ENCODE data around the gene POLR2E. TPM values are rescaled to one million over a fixed set of nuclear protein-coding genes. Genes with fewer than 3 reads are reported as not detected.
A peak's percentile ranks its signal among the peaks of the same experiment; 100 is the strongest.

Gene POLR2E
- total RNA-seq, 1 donor from 2014 or later, result 148 TPM

DNA sequence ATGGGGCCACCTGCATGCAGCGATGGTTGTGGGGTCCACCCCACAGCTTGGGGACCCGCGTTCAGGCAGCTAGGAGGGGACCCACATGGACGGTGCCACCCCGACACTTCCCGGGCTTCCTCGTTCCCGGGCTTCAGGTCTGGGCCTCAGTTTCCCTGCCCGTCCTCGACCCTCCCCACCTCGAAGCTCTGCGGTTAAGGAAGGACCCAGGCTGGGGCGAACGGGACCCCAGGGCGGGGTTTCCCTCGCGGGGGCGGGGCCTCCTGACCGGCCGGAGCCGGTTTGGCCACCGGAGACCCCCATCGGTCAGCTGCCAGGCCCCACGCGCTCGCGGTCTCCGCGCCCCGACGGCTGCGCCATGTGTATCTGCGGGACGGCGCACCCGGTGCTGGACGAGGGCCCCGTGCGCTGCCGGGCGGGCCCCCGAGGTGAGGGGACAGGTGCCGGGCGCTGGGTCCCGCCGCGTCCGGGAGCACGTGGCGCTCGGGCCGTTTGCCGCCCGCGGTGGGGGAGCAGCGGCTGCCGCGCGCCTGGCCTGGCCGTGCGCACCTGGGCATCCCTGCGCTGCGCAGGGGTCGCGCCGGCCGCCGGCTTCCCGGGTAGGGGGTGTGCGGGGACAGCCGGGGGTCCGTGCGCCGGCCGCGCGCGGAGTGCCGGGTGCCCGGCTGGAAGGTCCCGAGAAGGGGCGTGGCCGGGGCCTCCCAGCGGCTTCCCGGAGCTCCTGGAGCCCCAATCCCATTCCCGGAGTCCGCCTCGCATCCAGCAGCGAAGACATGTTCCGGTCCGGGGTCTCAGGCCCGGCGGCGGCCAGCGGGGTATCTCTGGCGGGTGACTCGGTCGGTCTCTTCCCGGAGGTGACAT lies 24.0 kb downstream of the POLR2E start:
- ATAC-seq, result no peak
- peak; percentile 31 for DNase-seq
- intact Hi-C loops (cut with micrococcal nuclease), result no loop called here

DNA sequence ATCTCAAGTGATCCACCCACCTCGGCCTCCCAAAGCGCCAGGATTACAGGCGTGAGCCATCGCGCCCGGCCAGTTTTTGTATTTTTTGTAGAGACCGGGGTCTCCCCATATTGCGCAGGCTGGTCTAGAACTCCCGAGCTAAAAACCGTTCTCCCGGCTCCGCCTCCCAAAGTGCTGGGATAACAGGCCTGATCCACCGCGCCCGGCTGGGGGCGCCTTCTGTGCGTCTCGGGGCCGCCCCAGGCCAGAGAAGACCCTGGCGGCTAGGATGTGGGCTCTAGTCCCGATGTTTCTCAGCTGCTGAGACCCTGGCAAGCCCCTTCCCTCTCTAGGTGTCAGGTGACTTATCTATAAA lies 24.6 kb downstream of the POLR2E start:
- DNase-seq, result no peak
- intact Hi-C loops (cut with micrococcal nuclease), result no loop called here
- no peak for ATAC-seq

DNA sequence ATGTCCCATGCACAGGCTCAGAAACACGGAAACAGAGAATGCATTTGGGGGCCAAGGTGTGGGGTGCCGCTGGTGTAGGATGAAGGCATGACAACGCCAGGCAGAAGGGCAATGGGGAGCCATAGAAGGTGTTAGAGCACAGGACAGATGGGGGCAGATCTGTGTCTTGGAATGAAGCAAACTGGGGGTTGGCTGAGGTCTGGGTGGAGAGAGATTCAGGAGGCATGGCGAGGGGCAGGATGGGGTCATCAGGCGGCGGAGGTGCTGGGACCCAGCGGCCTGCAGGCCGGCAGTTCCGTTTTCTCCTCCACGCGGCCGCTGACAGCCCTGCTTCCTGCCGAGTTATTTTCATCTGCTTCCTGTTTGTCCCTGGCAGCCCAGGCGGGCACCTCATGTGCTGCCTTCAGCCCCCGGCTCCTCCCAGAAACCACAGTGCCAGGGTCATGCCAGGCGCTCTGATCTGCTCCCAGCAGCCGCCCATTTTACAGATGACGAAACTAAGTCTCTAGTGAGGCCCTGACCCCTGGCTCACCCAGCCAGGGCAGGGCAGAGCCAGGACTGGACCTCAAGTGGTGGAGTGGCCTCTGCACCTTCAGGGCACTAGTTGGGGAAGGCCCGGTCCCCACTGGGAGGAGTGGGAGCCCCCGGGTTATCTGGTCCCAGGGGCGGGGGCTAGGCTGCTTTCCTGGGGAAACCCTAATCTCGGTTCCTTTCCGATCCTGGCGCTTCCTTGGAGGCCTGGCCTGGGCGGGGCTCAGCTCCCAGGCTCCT lies 26.0 kb downstream of the POLR2E start:
- intact Hi-C loops (cut with micrococcal nuclease), result no loop called here
- ATAC-seq (peak; percentile 62), DNase-seq (peak; percentile 81)

DNA sequence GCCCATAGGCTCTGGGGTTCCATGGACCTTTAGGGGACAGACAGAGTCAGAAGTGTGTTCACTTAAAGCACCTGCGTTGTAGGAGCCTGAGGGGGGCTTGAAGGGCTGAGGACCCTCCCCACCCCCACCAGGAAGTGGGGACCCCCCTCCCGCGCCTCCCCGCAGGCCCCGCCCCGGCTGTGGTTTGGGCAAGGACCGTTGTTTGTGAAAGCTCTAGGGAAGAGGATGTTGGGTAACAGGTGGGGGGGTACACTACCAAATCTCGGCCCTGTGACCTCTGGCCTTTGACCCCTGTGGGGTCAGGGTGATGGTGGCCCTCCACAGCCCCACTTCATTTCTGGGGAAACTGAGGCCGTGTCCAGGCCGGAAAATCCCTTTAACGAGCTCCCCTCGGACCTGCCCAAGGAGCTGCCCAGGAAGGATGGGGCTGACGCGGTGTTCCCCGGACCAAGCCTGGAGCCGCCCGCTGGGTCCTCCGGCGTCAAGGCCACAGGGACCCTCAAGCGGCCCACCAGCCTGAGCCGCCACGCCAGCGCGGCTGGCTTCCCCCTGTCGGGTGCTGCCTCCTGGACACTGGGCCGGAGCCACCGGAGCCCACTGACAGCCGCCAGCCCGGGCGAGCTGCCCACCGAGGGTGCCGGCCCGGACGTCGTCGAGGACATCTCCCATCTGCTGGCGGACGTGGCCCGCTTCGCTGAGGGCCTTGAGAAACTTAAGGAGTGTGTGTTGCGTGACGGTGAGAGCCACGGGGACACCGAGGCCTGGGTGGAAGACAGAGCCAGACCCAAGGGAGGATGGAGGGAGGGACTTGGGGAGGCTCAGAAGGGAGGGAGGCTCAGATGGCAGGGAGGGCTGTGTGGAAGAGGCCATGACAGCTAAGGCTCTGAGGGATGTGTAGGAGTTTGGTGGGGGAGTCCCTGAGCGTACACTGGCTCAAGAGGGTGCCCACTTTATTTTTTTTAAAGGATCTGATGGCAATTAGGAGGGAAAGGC lies 26.9 kb downstream of the POLR2E start:
- DNase-seq (peak; percentile 71), ATAC-seq (peak; percentile 30)
- intact Hi-C loops (cut with micrococcal nuclease), result no loop called here

DNA sequence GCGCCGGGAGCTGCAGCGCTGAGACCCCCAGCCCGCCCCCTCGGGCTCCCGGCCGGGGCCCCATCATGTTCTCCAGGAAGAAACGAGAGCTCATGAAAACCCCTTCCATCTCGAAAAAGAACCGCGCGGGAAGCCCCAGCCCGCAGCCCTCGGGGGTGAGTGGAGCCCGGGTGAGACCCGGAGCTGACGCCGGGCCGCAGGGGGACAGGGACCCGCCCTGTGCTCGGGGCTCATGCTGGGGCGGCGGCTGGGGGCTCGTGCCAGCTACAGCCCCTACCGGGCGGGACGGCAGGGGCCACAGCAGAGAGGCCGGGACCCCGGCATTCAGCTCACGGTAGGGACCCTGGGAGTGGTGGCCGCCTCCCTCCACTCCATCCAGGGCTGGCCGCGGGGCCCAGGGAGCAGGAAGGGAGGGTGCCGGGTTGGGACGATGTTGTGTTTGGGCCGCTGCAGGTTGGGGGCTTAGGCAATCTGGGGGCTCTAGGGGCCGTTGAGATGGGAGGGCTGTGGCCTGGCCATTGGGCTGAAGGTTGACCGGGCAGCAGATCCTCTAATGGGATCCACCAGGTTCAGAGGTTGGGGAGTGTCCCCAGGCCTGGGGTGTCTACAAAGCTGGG lies 27.7 kb downstream of the POLR2E start:
- no peak for DNase-seq
- intact Hi-C loops (cut with micrococcal nuclease), result no loop called here
- no peak for ATAC-seq

DNA sequence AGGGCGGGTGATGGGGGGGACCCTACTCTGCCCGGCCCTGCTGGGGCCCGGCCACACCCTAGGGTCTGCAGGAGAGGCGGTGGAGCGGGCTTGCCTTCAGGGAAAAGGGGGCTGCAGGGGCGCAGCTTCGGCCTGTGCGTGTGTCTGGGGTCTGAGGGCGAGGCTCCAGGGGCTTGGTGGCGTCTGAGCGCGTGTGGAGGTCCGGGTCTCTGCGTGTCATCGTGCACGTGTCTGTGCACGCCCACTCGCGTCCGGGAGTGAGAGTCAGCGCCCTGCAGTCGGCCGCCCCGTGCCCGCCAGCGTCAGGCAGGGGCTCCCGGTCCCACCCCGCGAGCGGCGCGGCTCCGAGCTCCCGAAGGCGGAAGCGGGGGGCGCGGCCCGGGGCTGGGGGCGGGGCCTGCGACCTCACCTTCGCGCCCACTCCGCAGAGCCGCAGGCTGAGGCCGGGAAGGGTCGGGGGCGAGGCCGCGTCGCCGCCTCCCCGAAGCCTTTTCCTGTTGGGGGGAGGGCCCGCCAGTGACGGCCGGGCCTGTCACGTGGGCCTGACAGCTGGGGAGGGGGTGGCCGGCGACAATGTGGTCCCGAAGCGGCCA lies 28.3 kb downstream of the POLR2E start, which contains the start of gene ARHGAP45:
Gene ARHGAP45, plus strand, starts transcription at position 420 of the 593 bp plus-strand sequence. CDS start 239 bp downstream, outside the sequence.
- ATAC-seq (peak; percentile 16), DNase-seq (peak; percentile 68)
- intact Hi-C loops (cut with micrococcal nuclease), result no loop called here

DNA sequence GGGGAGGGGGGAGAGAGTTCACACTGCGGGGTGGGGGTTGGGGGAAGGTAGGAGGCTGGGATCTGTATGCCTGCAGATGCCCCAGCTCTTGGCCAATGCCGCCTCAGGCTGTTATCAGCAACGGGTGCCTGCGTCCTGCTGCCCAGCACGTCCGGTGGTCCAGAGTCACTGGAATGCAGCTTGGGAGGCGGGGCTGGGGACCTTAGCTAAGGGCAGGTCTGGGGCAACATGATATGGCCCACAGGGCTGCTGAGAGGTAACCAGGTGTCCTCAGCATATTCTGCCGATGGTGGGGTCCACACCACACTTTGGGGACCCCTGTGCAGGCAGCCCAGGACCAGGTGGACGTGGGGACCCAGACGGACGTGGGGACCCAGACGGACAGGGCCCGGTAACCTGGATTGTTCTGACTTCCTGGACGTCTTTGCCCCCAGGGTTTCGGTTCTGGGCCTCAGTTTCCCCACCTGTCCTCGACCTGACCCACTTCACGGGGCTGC lies 28.9 kb downstream of the POLR2E start:
- intact Hi-C loops (cut with micrococcal nuclease), result no loop called here
- DNase-seq (no peak), ATAC-seq (no peak)

DNA sequence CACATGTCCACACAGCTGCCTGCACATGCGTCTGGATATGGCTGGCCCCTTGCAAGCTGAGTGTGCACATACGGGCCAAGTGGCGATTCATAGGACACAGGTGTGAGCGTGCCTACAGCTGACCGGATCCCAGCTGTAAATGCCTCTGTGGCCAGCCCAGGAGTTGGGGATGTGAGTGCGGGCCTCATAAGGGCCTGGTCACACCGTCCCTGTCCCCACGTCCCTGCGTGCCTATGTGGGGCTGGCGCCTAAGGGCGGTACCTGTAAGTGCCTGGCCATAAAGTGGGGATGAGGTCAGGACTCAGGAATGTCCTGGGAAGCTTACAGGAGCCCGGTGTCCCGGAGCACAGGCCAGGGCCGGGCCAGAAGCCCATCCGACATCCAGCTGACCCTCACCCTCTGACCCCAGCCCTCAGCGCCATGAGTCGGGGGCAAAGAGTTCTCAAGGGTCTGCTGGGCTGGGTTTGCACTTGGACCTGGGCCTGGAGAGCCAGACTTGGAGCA lies 29.5 kb downstream of the POLR2E start:
- DNase-seq (no peak), ATAC-seq (no peak)
- intact Hi-C loops (cut with micrococcal nuclease), result no loop called here

DNA sequence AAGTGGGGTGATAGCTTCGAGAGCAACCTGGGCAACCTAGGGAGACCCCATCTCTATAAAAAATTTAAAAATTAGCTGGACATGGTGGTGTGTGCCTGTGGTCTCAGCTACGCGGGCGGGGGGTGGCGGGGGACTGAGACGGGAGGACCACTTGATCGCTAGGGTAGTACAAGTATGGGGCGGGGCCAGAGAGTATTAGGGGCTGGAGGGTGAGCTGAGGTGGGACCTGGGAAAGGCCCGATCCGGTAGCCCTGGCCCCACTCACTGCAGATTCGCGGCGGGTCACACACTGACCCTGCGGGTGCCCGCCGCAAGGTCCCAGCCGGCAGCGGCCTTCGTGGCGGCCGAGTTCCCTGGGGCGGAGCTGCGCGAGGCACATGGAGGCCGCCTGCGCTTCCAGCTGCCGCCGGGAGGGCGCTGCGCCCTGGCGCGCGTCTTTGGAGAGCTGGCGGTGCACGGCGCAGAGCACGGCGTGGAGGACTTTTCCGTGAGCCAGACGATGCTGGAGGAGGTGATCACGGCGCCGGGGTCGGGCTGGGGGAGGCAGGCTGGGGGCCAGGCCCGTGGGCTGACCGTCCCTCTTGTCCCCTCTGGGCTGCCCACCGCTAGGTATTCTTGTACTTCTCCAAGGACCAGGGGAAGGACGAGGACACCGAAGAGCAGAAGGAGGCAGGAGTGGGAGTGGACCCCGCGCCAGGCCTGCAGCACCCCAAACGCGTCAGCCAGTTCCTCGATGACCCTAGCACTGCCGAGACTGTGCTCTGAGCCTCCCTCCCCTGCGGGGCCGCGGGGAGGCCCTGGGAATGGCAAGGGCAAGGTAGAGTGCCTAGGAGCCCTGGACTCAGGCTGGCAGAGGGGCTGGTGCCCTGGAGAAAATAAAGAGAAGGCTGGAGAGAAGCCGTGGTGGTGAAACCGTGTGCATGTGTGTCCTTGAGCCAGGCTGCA lies 30.2 kb downstream of the POLR2E start:
- ATAC-seq (peak; percentile 80), DNase-seq (peak; percentile 85)
- intact Hi-C loops (cut with micrococcal nuclease), result no loop called here

DNA sequence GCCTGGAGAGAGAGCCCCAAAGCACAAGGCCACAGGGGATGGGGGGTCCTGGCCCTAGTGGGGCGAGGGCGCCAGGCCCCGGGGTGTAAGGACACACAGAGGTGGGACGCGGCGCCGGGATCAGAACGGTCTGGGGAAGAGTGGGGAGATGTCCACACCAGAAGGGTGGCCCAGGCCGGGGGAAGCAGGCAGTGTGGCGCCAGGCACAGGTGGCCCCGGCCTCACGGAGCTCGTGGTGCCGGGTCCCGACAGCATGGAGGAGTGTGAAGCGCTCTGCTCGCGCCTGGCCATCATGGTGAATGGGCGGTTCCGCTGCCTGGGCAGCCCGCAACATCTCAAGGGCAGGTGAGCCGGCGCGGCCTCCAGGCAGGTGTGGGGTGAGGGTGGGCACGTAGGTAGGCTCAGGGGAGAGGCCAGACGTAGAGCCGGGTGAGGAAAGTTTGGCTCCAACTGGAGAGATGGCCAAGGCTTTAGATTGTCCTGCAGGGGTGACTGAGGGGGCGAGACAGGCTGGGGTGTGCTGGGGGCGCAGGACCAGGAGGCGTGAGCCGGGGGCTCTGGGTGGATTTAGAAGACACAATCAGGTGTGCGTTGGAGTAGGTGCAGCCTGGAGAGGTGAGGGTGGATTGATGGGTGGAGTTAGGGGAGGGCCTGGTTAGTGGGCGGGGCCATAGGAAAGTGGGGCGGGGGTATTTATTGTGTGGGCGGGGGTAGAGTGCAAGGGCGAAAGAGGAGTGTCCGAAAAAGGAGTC lies 31.1 kb downstream of the POLR2E start:
- DNase-seq (peak; percentile 25), ATAC-seq (no peak)
- intact Hi-C loops (cut with micrococcal nuclease), result no loop called here

DNA sequence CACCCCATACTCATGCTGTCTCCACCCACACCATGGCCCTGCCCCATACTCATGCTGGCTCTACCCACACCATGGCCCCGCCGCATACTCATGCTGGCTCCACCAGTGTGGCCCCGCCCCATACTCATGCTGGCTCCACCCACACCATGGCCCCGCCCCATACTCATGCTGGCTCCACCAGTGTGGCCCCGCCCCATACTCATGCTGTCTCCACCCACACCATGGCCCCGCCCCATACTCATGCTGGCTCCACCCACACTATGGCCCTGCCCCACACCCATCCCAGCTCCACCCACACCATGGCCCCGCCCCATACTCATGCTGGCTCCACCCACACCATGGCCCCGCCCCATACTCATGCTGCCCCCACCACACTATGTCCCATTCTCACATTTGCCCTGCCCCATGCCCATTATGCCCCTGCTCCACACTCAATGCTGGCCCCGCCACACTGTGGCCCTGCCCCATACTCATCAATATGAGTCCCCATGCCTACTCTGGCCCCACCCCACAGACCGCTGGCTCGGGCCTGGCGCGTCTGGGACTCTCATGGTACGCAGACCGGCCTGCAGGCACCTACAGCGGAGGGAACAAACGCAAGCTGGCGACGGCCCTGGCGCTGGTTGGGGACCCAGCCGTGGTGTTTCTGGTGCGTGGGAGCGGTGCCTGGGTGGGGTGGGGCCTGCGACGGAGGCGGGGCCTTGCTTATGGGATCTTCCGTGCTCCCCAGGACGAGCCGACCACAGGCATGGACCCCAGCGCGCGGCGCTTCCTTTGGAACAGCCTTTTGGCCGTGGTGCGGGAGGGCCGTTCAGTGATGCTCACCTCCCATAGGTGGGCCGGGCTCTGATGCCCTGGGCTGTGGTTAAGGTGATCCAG lies 31.9 kb downstream of the POLR2E start:
- ATAC-seq (no peak), DNase-seq (peak; percentile 31)
- intact Hi-C loops (cut with micrococcal nuclease), result no loop called here

DNA sequence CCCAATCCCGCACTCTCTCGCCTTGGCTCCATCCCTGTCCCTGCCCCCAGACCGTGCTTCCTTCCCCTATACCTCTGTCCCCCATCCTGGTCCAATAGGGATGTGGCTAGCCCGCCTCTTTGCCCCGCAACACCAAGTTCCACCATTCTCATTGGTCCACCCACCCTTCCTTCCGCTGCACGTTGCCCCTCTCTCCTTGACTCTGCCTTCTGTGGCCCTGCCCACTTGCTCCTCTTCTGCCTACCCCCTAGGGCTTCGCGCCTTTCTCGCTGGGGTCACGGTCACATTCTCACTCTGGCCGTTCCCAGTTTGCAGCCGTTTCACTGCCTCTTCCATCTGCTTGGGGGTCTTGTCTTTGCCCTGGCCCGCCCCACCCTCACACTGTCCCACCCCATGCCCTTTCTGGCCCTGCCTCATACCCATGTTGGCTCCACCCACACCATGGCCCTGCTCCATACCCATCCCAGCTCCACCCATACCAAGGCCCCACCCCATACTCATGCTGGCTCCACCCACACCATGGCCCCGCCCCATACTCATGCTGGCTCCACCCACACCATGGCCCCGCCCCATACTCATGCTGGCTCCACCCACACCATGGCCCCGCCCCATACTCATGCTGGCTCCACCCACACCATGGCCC lies 32.7 kb downstream of the POLR2E start:
- ATAC-seq (no peak), DNase-seq (no peak)
- intact Hi-C loops (cut with micrococcal nuclease), result no loop called here

DNA sequence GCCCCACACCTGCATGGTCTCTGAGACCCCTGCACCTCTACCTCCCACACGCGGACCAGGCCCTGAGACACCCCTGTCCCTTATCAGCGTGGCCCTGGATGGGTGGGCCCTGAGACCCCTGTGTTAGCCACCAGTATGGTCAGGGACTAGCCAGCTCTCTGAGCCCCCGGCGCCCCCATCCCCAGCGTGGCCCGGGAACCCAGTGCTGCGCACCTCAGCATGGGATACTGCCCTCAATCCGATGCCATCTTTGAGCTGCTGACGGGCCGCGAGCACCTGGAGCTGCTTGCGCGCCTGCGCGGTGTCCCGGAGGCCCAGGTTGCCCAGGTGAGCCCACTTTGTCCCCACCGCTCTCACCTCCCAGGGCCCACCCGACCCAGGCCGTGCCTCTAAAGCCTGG lies 33.2 kb downstream of the POLR2E start:
- ATAC-seq, result no peak
- intact Hi-C loops (cut with micrococcal nuclease), result no loop called here
- peak; percentile 22 for DNase-seq

DNA sequence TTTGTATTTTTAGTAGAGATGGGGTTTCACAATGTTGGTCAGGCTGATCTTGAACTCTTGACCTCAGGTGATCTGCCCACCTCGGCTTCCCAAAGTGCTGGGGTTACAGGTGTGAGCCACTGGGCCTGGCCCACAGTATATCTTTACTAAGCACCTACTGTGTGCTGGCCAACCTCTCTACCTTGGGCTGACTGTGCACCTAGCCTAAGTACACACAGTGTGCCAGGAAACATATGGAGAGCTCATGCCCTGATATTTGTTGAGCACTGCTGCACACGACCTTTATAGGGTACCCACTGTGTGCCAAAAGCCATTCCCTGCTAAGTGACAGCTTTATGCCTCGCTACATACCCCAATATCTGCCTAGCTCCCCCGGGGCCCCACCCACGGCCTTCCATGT lies 34.5 kb downstream of the POLR2E start:
- ATAC-seq, result no peak
- intact Hi-C loops (cut with micrococcal nuclease), result no loop called here
- DNase-seq, result no peak

DNA sequence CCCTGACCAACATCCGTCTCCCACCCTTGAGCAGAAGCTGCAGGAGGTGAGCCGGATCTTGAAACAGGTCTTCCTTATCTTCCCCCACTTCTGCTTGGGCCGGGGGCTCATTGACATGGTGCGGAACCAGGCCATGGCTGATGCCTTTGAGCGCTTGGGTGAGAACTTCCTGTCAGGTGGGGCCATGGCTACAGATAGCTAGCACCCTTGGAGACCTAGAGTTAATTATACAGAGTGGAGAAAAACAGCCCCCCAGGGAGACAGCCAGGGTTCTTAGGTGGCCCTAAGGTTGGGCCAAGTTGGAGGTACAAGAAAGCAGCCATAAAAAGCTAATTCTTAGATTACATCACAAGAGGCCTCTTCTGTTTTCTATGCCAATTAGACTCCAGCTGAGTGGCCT lies 37.1 kb downstream of the POLR2E start:
- ATAC-seq, result no peak
- no peak for DNase-seq
- intact Hi-C loops (cut with micrococcal nuclease), result no loop called here

Measured in left ventricle myocardium superior (tissue), 1 donor.